GM10248 (cell line): ENCODE results near the gene ADAMTS4.

Source experiments
- CTCF ChIA-PET: fragments of 300-600 bp; sonication (Branson Sonifier 250); formaldehyde crosslinking; extraction: SDS; loops from one replicate; lab custom pipeline; 2021; ENCODE audit warnings: antibody characterized with exemption; lab: Yijun Ruan, JAX
- POLR2A ChIA-PET: fragments of 350-650 bp; sonication (Branson Sonifier 250); formaldehyde crosslinking; extraction: SDS; loops from one replicate; lab custom pipeline; 2020; ENCODE audit warnings: antibody characterized with exemption; lab: Yijun Ruan, JAX
- DNase-seq: peaks from one replicate; pipeline ENCODE4 v3.0.0; 2012; ENCODE audit errors: extremely low spot score
- TF ChIP-seq, protein P1 (sequence below): IDR thresholded peaks from 2 replicates; pipeline ENCODE4 v1.5.1; 2012; ENCODE audit warnings: mild to moderate bottlenecking, low read depth; ENCODE audit errors: extremely low read depth, missing control alignments, control extremely low read depth

The ADAMTS4 gene

GRCh38 chr1:161198897-161199431 lies at the start of gene ADAMTS4:
Gene ADAMTS4, minus strand, starts transcription at chr1:161199054. Its CDS starts 427 bp downstream, at chr1:161198627.
- TF ChIP-seq, protein P1, sequence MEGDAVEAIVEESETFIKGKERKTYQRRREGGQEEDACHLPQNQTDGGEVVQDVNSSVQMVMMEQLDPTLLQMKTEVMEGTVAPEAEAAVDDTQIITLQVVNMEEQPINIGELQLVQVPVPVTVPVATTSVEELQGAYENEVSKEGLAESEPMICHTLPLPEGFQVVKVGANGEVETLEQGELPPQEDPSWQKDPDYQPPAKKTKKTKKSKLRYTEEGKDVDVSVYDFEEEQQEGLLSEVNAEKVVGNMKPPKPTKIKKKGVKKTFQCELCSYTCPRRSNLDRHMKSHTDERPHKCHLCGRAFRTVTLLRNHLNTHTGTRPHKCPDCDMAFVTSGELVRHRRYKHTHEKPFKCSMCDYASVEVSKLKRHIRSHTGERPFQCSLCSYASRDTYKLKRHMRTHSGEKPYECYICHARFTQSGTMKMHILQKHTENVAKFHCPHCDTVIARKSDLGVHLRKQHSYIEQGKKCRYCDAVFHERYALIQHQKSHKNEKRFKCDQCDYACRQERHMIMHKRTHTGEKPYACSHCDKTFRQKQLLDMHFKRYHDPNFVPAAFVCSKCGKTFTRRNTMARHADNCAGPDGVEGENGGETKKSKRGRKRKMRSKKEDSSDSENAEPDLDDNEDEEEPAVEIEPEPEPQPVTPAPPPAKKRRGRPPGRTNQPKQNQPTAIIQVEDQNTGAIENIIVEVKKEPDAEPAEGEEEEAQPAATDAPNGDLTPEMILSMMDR, result no peak
- CTCF ChIA-PET, result interaction anchor here (0.7 to 3.9 kb wide), 5 partner anchors 8 to 183 kb away, joined by 3 to 15 read pairs (median 4); no protein-coding TSS in a partner anchor
- no peak for DNase-seq
- POLR2A ChIA-PET, result no interaction called here

DNA sequence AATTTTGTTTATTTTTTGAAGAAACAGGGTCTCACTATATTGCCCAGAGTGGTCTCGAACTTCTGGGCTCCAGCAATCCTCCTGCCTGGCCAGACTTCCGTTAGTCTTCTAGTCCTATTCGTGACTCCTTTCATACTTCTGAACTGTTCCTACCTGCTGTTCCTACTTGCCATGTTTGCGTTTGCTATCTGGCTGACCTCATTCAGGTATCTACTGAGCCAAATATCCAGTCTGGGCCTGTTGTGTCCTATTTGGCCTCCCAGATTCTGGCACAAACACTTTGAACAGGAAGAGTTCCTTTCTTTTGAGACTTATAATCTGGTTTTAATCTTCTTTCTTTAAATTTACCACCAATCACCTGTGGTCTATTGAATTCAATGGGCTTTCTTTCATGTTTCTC lies 46.0 kb upstream of the ADAMTS4 start:
- TF ChIP-seq, protein P1, result no peak
- ChIA-PET POLR2A (no interaction called here), CTCF (interaction anchor here (1.9 kb wide), 1 partner anchor 46 kb away, joined by 5 read pairs; no protein-coding TSS in a partner anchor)
- DNase-seq, result no peak

- TF ChIP-seq, protein P1, result no peak
- CTCF ChIA-PET, result interaction anchor here (1.0 to 1.2 kb wide), 2 partner anchors 15 to 45 kb away, joined by 3 read pairs; no protein-coding TSS in a partner anchor
- POLR2A ChIA-PET, result no interaction called here
- DNase-seq, result no peak
Observed at GRCh38 chr1:161242313-161242712, 43.5 kb upstream of the ADAMTS4 start.

GRCh38 chr1:161241682-161242081 lies 42.8 kb upstream of the ADAMTS4 start:
- TF ChIP-seq, protein P1, result no peak
- no peak for DNase-seq
- ChIA-PET POLR2A (no interaction called here), CTCF (interaction anchor here (1.0 to 1.3 kb wide), 3 partner anchors 11 to 45 kb away, joined by 3 read pairs; no protein-coding TSS in a partner anchor)

GRCh38 chr1:161238039-161238473 lies 39.2 kb upstream of the ADAMTS4 start, which contains the start of gene NR1I3:
Gene NR1I3, minus strand, starts transcription at chr1:161238203. Its CDS starts 1,638 bp downstream, at chr1:161236565.
- no peak for DNase-seq
- ChIA-PET POLR2A (interaction anchor here (0.6 kb wide), 1 partner anchor 8 kb away, joined by 8 read pairs; no protein-coding TSS in a partner anchor), CTCF (interaction anchor here (1.1 to 5.1 kb wide), 4 partner anchors 10 to 23 kb away, joined by 3 to 44 read pairs (median 4); partner anchors contain the start of gene TOMM40L)
- TF ChIP-seq, protein P1, result no peak

- TF ChIP-seq, protein P1, result no peak
- ChIA-PET POLR2A (interaction anchor here (1.0 kb wide), 1 partner anchor 11 kb away, joined by 4 read pairs; no protein-coding TSS in a partner anchor), CTCF (interaction anchor here (1.0 to 5.1 kb wide), 4 partner anchors 8 to 55 kb away, joined by 3 to 44 read pairs (median 4); partner anchors contain the start of gene TOMM40L)
- DNase-seq, result no peak
Observed at GRCh38 chr1:161235957-161236775, 37.3 kb upstream of the ADAMTS4 start.
